PC-9 (cell line): Measurements from ENCODE around the gene TM4SF1.

Experiments
- CTCF ChIP-seq: fragments of 200-600 bp; sonication (generic); conservative IDR thresholded peaks from 2 replicates; pipeline ENCODE4 v1.6.1; 2017; ENCODE audit warnings: mixed run types, antibody characterized with exemption, mild to moderate bottlenecking, moderate library complexity
- EZH2 ChIP-seq: fragments of 200-600 bp; sonication (generic); IDR thresholded peaks from 2 replicates; pipeline ENCODE4 v1.8.0; 2017; ENCODE audit warnings: antibody characterized with exemption, low read depth

- TF ChIP-seq CTCF (no peak), EZH2 (no peak)
These were observed 20.8 kb downstream of the TM4SF1 start for GRCh38 chr3:149356630-149357029.
